Activated naive CD4-positive, alpha-beta T cell treated with anti-CD3 and anti-CD28 coated beads for 36 hours (primary cell): Measurements from ENCODE around the gene MOB2. TPM values are rescaled to one million over a fixed set of nuclear protein-coding genes. Genes with fewer than 3 reads are reported as not detected.

ENCODE experiments used
- CTCF ChIA-PET: fragments of 350-600 bp; sonication (Branson Sonifier 250); formaldehyde crosslinking; loops from one replicate; lab custom pipeline; 2021; ENCODE audit warnings: antibody characterized with exemption; lab: Charles Lee
- DNase-seq: peaks from one replicate; pipeline ENCODE4 v3.0.0-alpha.2; 2020
- H3K27ac Mint-ChIP-seq: one replicate; pipeline ENCODE4 v1.8.0; 2021; ENCODE audit warnings: mild to moderate bottlenecking, mixed read lengths
- H3K27me3 Mint-ChIP-seq: one replicate; pipeline ENCODE4 v1.8.0; 2021; ENCODE audit warnings: low read depth, mixed read lengths
- H3K36me3 Mint-ChIP-seq: one replicate; pipeline ENCODE4 v1.8.0; 2021; ENCODE audit warnings: low read depth, mixed read lengths
- H3K4me1 Mint-ChIP-seq: one replicate; pipeline ENCODE4 v1.8.0; 2021; ENCODE audit warnings: low read depth, mixed read lengths
- H3K4me3 Mint-ChIP-seq: one replicate; pipeline ENCODE4 v1.8.0; 2021; ENCODE audit warnings: mild to moderate bottlenecking, moderate library complexity, mixed read lengths
- H3K9me3 Mint-ChIP-seq: one replicate; pipeline ENCODE4 v1.8.0; 2021; ENCODE audit warnings: mixed read lengths
- intact Hi-C: fragments of 100-400 bp; cut with micrococcal nuclease; formaldehyde crosslinking; loops from one replicate; pipeline ENCODE4 v1.15.1; 2023
- total RNA-seq, 2 experiments: library from RNA; stranded (reverse); gene quantifications; one replicate each; pipeline ENCODE4 v1.2.3, GENCODE V29; 2021

MOB2 gene
- total RNA-seq, 2 experiments from 2014 or later, result 12.4 to 14.1 TPM

DNA sequence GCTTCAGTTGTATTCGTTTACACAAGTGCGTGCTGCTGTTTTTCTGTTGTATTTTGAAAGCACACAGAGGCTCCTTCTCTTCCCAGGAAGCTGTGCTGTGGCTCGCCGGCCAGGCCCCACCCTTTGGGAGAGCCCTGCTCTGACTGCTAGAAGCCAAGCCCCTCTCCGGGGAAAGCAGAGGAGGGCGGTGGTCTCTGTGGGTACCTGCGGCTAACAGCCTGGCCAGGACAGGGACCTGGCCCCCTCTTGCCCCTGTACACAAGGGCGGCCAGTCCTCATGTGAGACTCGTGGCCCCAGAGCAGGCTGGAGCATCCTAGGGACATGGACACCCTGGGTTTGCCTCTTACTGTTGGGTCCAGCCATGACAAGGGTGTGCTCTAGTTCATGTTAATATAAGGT lies 14.8 kb downstream of the MOB2 start:
- no peak for DNase-seq
- intact Hi-C loops, result no loop called here
- no peak overlapping the region for H3K27ac Mint-ChIP-seq
- CTCF ChIA-PET, result no interaction called here
- no peaks in the 10 kb centered on the region for H3K36me3 Mint-ChIP-seq
- H3K4me1 Mint-ChIP-seq, result no peaks in the 10 kb centered on the region
- no peaks in the 10 kb centered on the region for H3K9me3 Mint-ChIP-seq
- H3K4me3 Mint-ChIP-seq, result no peak overlapping the region
- no peaks in the 10 kb centered on the region for H3K27me3 Mint-ChIP-seq

DNA sequence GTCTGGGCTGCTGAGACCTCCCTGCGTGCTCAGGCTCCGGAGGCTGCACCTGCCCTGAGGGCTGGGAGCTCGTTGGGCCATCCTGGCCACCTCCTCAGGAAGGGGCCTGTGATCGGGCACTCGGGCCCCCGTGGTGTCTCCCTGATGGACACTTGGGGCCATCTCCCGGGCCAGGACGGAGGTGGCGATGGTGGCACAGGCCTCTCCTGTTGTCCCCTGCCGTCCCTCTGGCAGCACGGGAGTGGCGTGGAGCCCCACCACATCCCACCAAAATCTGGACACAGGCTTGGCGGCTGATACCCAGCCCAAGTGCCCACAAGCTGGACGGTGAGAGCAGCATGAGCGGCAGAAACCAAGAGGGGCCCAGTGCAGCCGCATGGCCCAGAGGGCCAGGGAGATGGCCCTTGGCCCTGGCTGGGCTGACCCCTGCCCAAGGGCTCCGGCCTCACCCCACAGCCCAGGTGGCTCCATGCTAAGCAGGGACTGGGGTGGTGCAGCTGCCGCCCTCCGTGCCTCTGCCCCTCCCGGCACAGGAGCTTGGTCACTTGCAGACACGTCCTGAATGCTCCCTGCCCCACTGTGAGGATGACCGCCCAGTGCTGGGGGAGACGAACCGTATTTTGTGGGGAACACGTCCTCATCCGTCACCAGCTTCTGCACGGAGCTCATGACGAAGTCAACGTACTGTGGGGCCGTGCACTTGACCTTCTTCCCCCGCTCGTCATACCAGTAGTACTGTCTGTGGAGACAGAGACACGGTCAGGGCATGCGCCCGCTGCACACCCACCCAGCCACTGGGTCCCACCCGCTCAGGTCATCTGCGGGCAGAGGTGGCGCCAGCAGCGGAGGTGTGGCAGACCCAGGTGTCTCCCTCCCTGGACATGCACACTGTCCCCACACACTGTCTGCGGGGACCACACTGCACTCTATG lies 15.6 kb downstream of the MOB2 start:
- Mint-ChIP-seq H3K4me3 (no peak overlapping the region), H3K36me3 (peaks cover 2% of the 10 kb centered on the region), H3K9me3 (no peaks in the 10 kb centered on the region), H3K27me3 (no peaks in the 10 kb centered on the region), H3K27ac (no peak overlapping the region), H3K4me1 (no peaks in the 10 kb centered on the region)
- CTCF ChIA-PET, result no interaction called here
- intact Hi-C loops, result no loop called here
- no peak for DNase-seq

DNA sequence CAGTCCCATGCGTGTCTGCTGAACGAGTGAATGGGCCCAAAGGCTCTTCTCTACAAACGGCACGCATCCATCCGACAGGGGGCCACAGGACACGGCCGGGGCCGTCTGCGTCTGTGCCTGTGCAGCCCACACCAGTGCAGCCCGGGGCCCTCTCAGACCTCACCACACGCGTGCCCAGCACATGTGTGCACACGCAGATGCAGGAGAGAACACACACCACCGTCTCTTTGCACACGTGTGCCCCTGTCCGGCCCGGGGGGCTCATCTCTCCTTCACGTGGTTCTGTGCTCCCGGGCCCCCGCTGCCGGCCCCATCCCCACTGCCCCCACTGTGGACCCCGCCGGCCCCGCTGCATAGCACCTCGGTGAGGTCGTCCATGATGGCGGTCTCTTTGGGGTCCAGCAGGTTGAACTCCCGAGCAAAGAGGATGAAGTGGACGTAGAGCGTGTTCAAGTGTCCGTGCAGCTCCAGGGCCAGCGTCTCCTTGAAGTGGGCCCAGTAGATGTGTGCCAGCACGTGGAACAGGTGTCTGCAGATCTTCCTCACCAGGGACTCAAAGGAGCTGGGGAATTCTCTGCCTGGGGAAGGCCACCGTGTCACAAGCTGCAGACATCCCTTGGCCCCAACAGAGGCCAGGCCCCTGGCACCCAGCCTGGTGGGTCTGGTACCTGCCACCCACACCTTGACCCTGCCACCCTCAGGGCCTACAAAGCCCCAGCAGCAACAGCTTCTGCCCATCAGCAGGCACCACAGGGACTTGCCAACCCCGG lies 16.5 kb downstream of the MOB2 start:
- Mint-ChIP-seq H3K9me3 (no peaks in the 10 kb centered on the region), H3K4me1 (no peaks in the 10 kb centered on the region), H3K27me3 (no peaks in the 10 kb centered on the region), H3K36me3 (peaks cover 9% of the 10 kb centered on the region), H3K4me3 (no peak overlapping the region), H3K27ac (no peak overlapping the region)
- CTCF ChIA-PET, result no interaction called here
- intact Hi-C loops, result no loop called here
- DNase-seq, result no peak

DNA sequence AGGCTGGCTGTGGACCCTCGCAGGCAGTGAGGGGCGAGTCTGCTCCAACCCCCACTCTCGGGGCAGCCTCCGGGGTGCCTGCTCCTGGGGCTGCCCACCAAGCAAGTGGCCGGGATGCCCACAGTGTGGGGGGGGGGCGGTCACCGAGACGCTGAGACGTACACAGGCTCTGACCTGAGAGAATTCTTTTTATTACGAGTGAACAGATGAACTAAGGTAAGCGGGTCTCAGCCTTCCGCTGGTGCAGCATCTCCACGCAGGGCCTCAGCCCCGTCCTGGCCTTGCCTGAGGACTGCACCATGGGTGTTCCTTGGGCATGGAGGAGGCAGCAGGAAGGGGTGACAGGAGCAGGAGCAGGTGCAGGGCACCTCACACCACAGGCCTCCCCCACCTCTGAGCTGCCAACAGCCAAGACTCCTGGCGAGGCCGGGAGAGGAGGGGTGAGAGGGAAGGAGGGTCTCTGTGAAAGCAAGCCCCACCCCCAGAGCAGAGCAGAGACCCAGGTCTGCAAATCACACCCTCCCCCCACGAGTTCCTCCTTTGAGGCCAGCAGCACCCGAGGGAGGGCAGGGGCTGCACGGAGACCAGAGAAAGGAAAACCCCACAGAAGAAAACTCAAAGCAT lies 17.2 kb downstream of the MOB2 start:
- DNase-seq, result no peak
- Mint-ChIP-seq H3K27ac (no peak overlapping the region), H3K27me3 (no peaks in the 10 kb centered on the region), H3K4me3 (no peak overlapping the region), H3K36me3 (peaks cover 9% of the 10 kb centered on the region), H3K9me3 (no peaks in the 10 kb centered on the region), H3K4me1 (no peaks in the 10 kb centered on the region)
- intact Hi-C loops, result no loop called here
- CTCF ChIA-PET, result no interaction called here

DNA sequence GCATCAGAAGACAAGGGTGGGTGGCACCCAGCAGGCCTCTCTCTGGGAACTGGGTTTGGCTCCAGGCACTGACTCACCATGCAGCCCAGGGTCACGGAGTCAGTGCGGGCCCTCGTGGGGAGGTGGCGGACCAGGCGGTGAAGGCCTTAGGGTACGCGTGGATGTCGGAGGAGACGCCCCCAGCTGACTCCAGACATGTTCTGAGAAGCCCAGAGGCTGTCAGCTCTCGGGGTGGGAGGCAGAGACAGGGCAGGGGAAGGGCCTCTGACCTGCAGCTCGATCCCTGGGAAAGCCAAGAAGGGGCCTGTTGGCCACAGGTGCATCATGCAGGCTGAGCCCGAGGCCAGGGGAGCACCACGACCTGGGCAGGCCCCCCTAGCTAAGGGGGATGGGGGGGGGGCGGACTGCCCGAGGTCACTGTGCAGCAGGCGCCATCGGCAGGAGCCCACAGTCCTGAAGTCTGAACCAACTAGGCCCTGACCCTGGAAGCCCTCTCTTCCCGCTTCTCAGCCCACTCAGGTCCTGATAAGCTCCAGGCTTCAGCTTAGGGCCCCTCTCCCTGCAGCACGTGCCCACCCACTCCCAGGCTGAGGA lies 18.0 kb downstream of the MOB2 start:
- intact Hi-C loops, result no loop called here
- no peak for DNase-seq
- no peaks in the 10 kb centered on the region for H3K9me3 Mint-ChIP-seq
- no peaks in the 10 kb centered on the region for H3K27me3 Mint-ChIP-seq
- H3K36me3 Mint-ChIP-seq, result peaks cover 9% of the 10 kb centered on the region
- no peaks in the 10 kb centered on the region for H3K4me1 Mint-ChIP-seq
- CTCF ChIA-PET, result no interaction called here
- no peak overlapping the region for H3K4me3 Mint-ChIP-seq
- H3K27ac Mint-ChIP-seq, result no peak overlapping the region

DNA sequence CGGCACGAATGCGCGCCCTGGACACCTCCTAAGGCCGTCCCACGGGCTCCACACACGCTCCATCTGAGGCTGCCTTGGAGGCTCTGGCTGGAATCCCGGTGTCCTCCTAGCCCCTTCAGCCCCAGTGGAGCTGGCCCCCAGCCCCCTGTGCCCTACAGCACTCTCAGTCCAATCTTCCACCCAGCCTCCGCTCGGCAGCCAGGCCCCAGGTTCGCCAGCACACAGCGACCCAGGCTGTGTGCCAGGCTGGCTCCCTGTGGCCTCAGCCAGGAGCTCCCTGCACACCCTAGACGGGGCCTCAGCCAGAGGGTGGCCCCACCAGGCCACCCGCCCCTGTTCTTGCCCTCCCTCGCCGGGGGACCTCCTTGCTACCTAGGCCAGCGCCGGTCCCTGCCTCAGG lies 18.6 kb downstream of the MOB2 start:
- DNase-seq, result no peak
- Mint-ChIP-seq H3K4me3 (no peak overlapping the region), H3K36me3 (peaks cover 9% of the 10 kb centered on the region), H3K9me3 (no peaks in the 10 kb centered on the region), H3K27ac (no peak overlapping the region), H3K4me1 (no peaks in the 10 kb centered on the region), H3K27me3 (no peaks in the 10 kb centered on the region)
- CTCF ChIA-PET, result no interaction called here
- intact Hi-C loops, result no loop called here

DNA sequence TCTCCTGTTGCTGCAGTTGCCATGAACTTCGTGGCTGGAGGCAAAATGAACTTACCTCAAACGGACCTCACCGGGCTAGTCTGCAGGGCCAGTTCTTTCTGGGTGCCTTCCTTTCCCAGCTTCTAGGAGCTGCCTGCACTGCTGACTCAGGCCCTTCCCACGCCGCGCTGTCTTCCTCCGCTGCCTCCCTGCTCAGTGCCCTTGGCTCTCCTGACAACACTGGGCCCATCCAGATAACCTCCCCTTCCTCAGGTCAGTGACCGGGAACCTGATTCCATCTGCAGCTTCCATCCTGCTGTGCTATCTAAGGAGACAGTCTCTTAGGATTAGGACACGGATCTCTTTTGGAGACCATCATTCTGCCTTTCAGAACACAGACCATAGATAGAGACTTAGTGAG lies 19.3 kb downstream of the MOB2 start:
- H3K27ac Mint-ChIP-seq, result no peak overlapping the region

DNA sequence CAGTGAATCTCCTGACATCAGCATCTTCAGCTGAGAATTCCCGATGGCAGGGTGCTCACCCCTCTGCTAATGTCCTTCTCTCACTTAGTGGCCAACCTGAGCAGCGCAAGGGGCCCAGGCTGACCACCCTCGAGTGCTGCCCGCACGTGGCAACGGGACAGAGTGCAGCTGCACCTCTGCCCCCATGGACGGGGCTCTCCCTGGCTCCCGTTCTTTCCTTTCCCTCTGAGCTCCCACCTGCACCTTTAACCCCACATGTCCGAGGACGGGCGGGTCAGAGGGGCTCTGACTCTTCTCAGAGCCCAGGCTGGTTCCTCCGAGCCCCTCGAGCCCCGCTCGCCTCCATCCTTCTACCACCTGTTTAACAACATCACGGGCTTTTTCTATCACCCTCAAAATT lies 19.8 kb downstream of the MOB2 start:
- Mint-ChIP-seq H3K27ac (no peak overlapping the region), H3K36me3 (peaks cover 9% of the 10 kb centered on the region)

More for the DNA sequence above, 19.3 kb downstream of the MOB2 start:
- Mint-ChIP-seq H3K9me3 (no peaks in the 10 kb centered on the region), H3K4me1 (no peaks in the 10 kb centered on the region), H3K4me3 (no peak overlapping the region), H3K27me3 (no peaks in the 10 kb centered on the region), H3K36me3 (peaks cover 9% of the 10 kb centered on the region)
- intact Hi-C loops, result no loop called here
- no peak for DNase-seq
- CTCF ChIA-PET, result no interaction called here

DNA sequence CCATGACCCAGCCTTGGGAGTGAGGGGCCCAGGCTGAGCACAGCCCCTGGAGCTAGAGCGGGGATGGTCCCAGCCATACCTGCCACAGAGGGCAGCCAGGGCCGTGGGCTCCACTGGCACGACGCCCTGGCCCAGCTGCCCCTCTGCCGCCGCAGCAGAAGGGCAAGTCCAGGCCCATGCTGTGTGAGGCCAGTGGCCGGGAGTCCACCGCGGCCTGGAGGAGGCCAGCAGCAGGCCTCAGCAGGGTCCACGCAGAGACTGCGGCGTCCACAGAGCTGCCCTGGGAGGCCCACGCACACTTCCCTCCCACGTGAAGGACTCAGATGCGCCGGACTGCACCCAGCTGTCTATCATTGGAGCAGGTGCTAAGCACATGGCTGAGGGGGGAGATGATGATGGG lies 23.5 kb downstream of the MOB2 start:
- peaks cover 9% of the 10 kb centered on the region for H3K36me3 Mint-ChIP-seq
- no peak overlapping the region for H3K4me3 Mint-ChIP-seq
- CTCF ChIA-PET, result interaction anchor here (0.8 kb wide), 1 partner anchor 52 kb away, joined by 4 read pairs; no protein-coding TSS in a partner anchor

More for the DNA sequence above, 19.8 kb downstream of the MOB2 start:
- no peaks in the 10 kb centered on the region for H3K27me3 Mint-ChIP-seq
- no peaks in the 10 kb centered on the region for H3K9me3 Mint-ChIP-seq
- intact Hi-C loops, result no loop called here
- no peak for DNase-seq
- no peaks in the 10 kb centered on the region for H3K4me1 Mint-ChIP-seq
- CTCF ChIA-PET, result interaction anchor here (1.3 kb wide), 1 partner anchor 108 kb away, joined by 4 read pairs; no protein-coding TSS in a partner anchor
- no peak overlapping the region for H3K4me3 Mint-ChIP-seq

DNA sequence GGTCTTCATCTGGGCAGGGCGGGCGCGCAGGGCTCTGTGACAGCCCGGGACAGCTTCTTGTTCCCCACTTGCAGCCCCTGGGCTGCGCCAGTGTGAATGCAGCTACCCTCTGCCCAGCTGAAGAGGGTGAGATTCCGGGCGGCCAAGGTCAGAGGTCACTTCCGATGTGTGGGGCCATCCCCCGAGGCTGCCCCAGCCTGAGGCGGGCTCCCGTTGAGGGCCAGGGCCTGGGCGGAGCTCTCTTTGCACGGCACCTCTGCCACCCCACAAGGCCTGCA lies 23.9 kb downstream of the MOB2 start:
- no peak overlapping the region for H3K27ac Mint-ChIP-seq
- no peak for DNase-seq
- H3K4me1 Mint-ChIP-seq, result no peaks in the 10 kb centered on the region
- no peak overlapping the region for H3K4me3 Mint-ChIP-seq
- CTCF ChIA-PET, result no interaction called here
- H3K9me3 Mint-ChIP-seq, result no peaks in the 10 kb centered on the region
- intact Hi-C loops, result no loop called here
- no peaks in the 10 kb centered on the region for H3K27me3 Mint-ChIP-seq
- H3K36me3 Mint-ChIP-seq, result peaks cover 9% of the 10 kb centered on the region

More for the DNA sequence above, 23.5 kb downstream of the MOB2 start:
- H3K4me1 Mint-ChIP-seq, result no peaks in the 10 kb centered on the region
- H3K9me3 Mint-ChIP-seq, result no peaks in the 10 kb centered on the region
- no peak overlapping the region for H3K27ac Mint-ChIP-seq
- H3K27me3 Mint-ChIP-seq, result no peaks in the 10 kb centered on the region
- DNase-seq, result no peak
- intact Hi-C loops, result no loop called here

DNA sequence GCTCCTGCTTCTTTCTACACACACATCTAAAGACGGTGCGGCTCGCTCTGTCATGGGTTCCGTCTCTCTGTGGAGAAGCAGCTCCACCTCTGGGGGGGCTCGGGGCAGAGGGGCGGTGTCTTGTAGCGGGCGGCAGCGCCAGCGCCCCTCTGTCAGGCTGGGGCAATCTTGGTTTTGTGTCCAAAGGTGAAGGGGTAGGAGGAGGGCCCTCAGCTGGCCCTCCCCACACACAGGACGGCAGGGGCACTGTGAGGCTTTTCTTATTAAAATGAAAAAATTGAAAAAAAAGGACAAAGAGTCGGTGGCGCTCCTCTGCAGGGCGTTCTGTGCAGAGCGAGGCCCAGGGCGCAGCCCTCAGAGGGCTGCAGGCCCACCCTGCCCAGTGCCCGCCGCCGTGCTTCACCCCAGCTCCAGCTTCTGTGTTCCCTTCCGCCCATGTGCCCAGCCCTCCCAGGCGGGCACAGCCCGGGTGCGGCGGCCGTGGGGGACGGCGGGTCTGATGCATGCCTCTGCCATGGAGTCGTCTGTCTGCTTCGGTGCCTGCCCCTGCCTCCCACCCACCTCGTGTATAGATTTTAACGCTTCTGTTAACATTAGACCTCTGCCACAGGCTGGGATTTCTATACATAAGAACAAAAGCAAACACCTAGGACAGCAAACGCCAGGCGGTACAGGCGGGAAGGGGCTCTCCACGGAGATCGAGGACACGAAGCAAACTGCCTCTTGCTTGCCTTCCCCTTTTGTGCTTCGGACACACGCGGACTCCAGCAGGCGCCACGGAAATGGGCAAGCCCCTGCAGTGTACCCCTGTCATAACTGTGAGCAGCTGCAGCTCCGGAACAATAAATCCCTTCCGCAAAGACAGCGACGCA lies 24.5 kb downstream of the MOB2 start:
- no peak overlapping the region for H3K27ac Mint-ChIP-seq
- H3K36me3 Mint-ChIP-seq, result peaks cover 9% of the 10 kb centered on the region
- DNase-seq, result no peak
- intact Hi-C loops, result no loop called here
- H3K27me3 Mint-ChIP-seq, result no peaks in the 10 kb centered on the region
- no peaks in the 10 kb centered on the region for H3K4me1 Mint-ChIP-seq
- no peaks in the 10 kb centered on the region for H3K9me3 Mint-ChIP-seq
- CTCF ChIA-PET, result no interaction called here
- no peak overlapping the region for H3K4me3 Mint-ChIP-seq
